Hepatocyte (in vitro differentiated cells): ENCODE measurements around the gene F12.

Experiments
- CTCF ChIP-seq: fragments of 200-600 bp; sonication (generic); IDR thresholded peaks from 2 replicates; pipeline ENCODE4 v1.5.1; 2016; ENCODE audit warnings: antibody characterized with exemption, mild to moderate bottlenecking; ENCODE audit not compliant: poor library complexity
- EZH2 ChIP-seq: fragments of 200-600 bp; sonication (generic); IDR thresholded peaks from 2 replicates; pipeline ENCODE4 v1.6.1; 2016; ENCODE audit warnings: antibody characterized with exemption, mild to moderate bottlenecking, borderline replicate concordance
- EZH2phosphoT487 ChIP-seq: fragments of 200-600 bp; sonication (generic); IDR thresholded peaks from one replicate; pipeline ENCODE4 v1.6.1; 2018; ENCODE audit warnings: antibody characterized with exemption, mild to moderate bottlenecking, low read depth, moderate library complexity; ENCODE audit not compliant: unreplicated experiment, severe bottlenecking

GRCh38 chr5:177359451-177359851 is 49.9 kb downstream of the F12 start:
- TF ChIP-seq CTCF, result no peak
- TF ChIP-seq EZH2phosphoT487, result no peak
- no peak for TF ChIP-seq EZH2
